Adrenal gland (tissue), 19 donors: ENCODE data around the gene GALNT9. TPM values are rescaled to one million over a fixed set of nuclear protein-coding genes. Genes with fewer than 3 reads are reported as not detected.
"Not testable (repeated sequence)": the region's sequence is repeated elsewhere in the genome, so short reads cannot be mapped to it uniquely, and the experiment has no call there.

Source experiments
- DNase-seq, 7 donors: peaks; one replicate each; pipeline ENCODE4 v3.0.0-alpha.2; 2019 to 2020
- H3K27ac ChIP-seq, 5 donors: fragments of 200-600 bp; sonication (generic) in 4 of 5; 1 replicate in 3 of 5; 2 replicates in 2 of 5; pipeline versions ENCODE4 v1.5.1 to v1.8.0; 2016 to 2020; ENCODE audit warnings: mild to moderate bottlenecking in 1 of 5
- H3K27me3 ChIP-seq: fragments of 200-600 bp; 2 replicates; pipeline ENCODE4 v1.8.0; 2021
- H3K36me3 ChIP-seq, 2 donors: fragments of 200-600 bp; replicated peaks in 1 of 2; 1 replicate in 1 of 2; 2 replicates in 1 of 2; pipeline versions ENCODE4 v1.5.1 to v1.8.0; 2018 to 2022
- H3K4me1 ChIP-seq, 2 donors: fragments of 200-600 bp; replicated peaks in 1 of 2; 1 replicate in 1 of 2; 2 replicates in 1 of 2; pipeline versions ENCODE4 v1.5.1 to v1.8.0; 2018 to 2021
- H3K4me3 ChIP-seq, 4 donors: fragments of 200-600 bp; sonication (generic) in 3 of 4; one replicate each; pipeline ENCODE4 v1.5.1; 2016 to 2018
- H3K9me3 ChIP-seq, 3 donors: fragments of 200-600 bp; sonication (generic) in 1 of 3; replicated peaks in 1 of 3; 1 replicate in 2 of 3; 2 replicates in 1 of 3; pipeline versions ENCODE4 v1.5.1 to v1.8.0; 2016 to 2021
- CTCF ChIP-seq, 6 experiments: fragments of 450-650 bp in 4 of 6; fragments of 200-600 bp in 2 of 6; sonication (generic) in 1 of 6; IDR thresholded peaks; 1 replicate in 5 of 6; 2 replicates in 1 of 6; pipeline versions ENCODE4 v1.5.1 to v1.8.0; 2016 to 2021; ENCODE audit warnings: antibody characterized with exemption in 6 of 6, mild to moderate bottlenecking in 2 of 6, moderate library complexity in 1 of 6
- POLR2A ChIP-seq, 2 donors: fragments of 450-650 bp; IDR thresholded peaks; one replicate each; pipeline ENCODE4 v1.6.1; 2017; ENCODE audit warnings: antibody characterized with exemption in 2 of 2, mild to moderate bottlenecking in 2 of 2, moderate library complexity in 1 of 2
- WGBS, 4 donors: extraction: QIAGEN DNeasy Blood & Tissue Kit in 2 of 4; methylation state at CpG; one replicate each; pipeline versions ENCODE4 v1.1.5 to v1.1.7; 2013 to 2017; 5-methylcytosine and 5-hydroxymethylcytosine counted together
- intact Hi-C, 2 donors: fragments of 100-400 bp; cut with DNase I; formaldehyde crosslinking; loops; one replicate each; pipeline versions ENCODE4 v1.14.1 to v1.15.0; 2022 to 2023
- long read RNA-seq, 10 donors: library from polyadenylated mRNA in 3 of 10; unstranded in 2 of 10; stranded (forward) in 1 of 10; transcript quantifications; one replicate each; pipeline ENCODE4 v2.0.0 and lab custom pipeline, GENCODE V29; 2021 to 2026
- polyA plus RNA-seq, 3 donors: library from polyadenylated mRNA; stranded (reverse); fragments of 200-250 nt in 2 of 3; fragments of 350-450 nt in 1 of 3; fragmentation: Illumina TruSeq in 1 of 3; extraction: RNeasy Lipid Tissue Mini Kit (QIAGEN cat#74804) in 1 of 3; gene quantifications; one replicate each; pipeline ENCODE4 v1.2.3, GENCODE V29; 2013 to 2014
- total RNA-seq, 9 donors: library from RNA; depleted of rRNA in 4 of 9; stranded (reverse); fragments of >200 nt in 4 of 9; fragments of 120-200 nt in 1 of 9; fragmentation: NEBNext Ultra II Directional in 1 of 9; extraction: Animal tissue kit (Norgen Biotek cat#: 25700) in 1 of 9; gene quantifications; one replicate each; pipeline versions ENCODE4 v1.1.0 to v1.2.4, GENCODE V29; 2013 to 2023
- donor health status: healthy with polysubstance abuse.
- donor health status: Bipolar disorder and iron deficiency.
- donor health status: DM: yes; HTN: yes; CAD: no.
- donor health status: DM: no; HTN: no; CAD: no.
- donor health status: DM: no; HTN: no; CAD: no.
- donor health status: DM: yes; HTN: yes; CAD: no.

GALNT9 gene
- total RNA-seq, result 1 to 10 TPM in 6 of 9 donors, under 1 TPM in 2, not detected in 1; 0.57 to 7.8 (median 1.5) TPM
- 1 to 10 TPM in 1 of 3 donors, under 1 TPM in 2; 0.44 to 2.5 (median 0.72) TPM for polyA plus RNA-seq
- long read RNA-seq, donor 1, partial matches to known transcripts, result 0 of 1 reads
- long read RNA-seq, donor 1, other reads (novel, unspliced or antisense), result 0 of 1 reads
- long read RNA-seq, donor 2, result 0 reads
- long read RNA-seq, donor 3, result 0 reads
- long read RNA-seq, donor 4, result 0 reads
- long read RNA-seq, donor 5, partial matches to known transcripts, result 0 of 2 reads
- long read RNA-seq, donor 5, other reads (novel, unspliced or antisense), result 1 of 2 reads
- long read RNA-seq, donor 6, result 0 reads
- long read RNA-seq, donor 7, result 0 reads
- long read RNA-seq, donor 8, partial matches to known transcripts, result 0 of 12 reads
- long read RNA-seq, donor 8, other reads (novel, unspliced or antisense), result 12 of 12 reads
- long read RNA-seq, donor 9, result 0 reads
- long read RNA-seq, donor 10, result 0 reads

GRCh38 chr12:132329036-132329719 is at the start of gene GALNT9:
GALNT9 (minus strand) TSS chr12:132329589; CDS start chr12:132329203, 386 bp downstream.
- intact Hi-C loops, result no loop called here
- 3 to 4% (median 4%) methylated on average over 13 to 83 of the region's 86 CpGs; no CpG with 5 or more reads in 1 of the 4 donors for WGBS, 4 donors
- peak within 1 kb of the TSS in 1 of 4 donors; percentile 27 for H3K4me3 ChIP-seq
- no peaks in the 10 kb centered on the region for H3K36me3 ChIP-seq
- peak within 1 kb of the TSS in 1 of 5 donors; percentile 92 for H3K27ac ChIP-seq
- H3K9me3 ChIP-seq, result no peaks in the 10 kb centered on the region
- peak in 2 of 7 donors; percentile 20 to 30 for DNase-seq
- TF ChIP-seq CTCF (IDR thresholded peaks at IDR 0.05) (no peak), POLR2A (IDR thresholded peaks at IDR 0.05) (no peak)
- H3K27me3 ChIP-seq, result peaks cover 42% of the 10 kb centered on the region
- H3K4me1 ChIP-seq, result peaks cover 9 to 17% of the 10 kb centered on the region in 2 donors

GRCh38 chr12:132379057-132379456 is 49.7 kb upstream of the GALNT9 start:
- H3K4me3 ChIP-seq, H3K4me1 ChIP-seq, H3K9me3 ChIP-seq, H3K27ac ChIP-seq, H3K36me3 ChIP-seq, intact Hi-C loops: not testable (repeated sequence)
- WGBS, 4 donors, result 60 to 83% (median 77%) methylated on average over 6 of the region's 6 CpGs
- peak in 1 of 7 donors; percentile 7 for DNase-seq
- H3K27me3 ChIP-seq, result peaks cover 48% of the 10 kb centered on the region

GRCh38 chr12:132377147-132377546 is 47.8 kb upstream of the GALNT9 start:
- no peak overlapping the region for H3K27ac ChIP-seq
- 26 to 47% (median 36%) methylated on average over 2 of the region's 2 CpGs for WGBS, 4 donors
- H3K4me3 ChIP-seq, result no peak overlapping the region
- H3K4me1 ChIP-seq, result no peaks in the 10 kb centered on the region
- H3K27me3 ChIP-seq, result peaks cover 61% of the 10 kb centered on the region
- DNase-seq, result no peak
- intact Hi-C loops, result no loop called here
- no peaks in the 10 kb centered on the region for H3K36me3 ChIP-seq
- H3K9me3 ChIP-seq, result no peaks in the 10 kb centered on the region
- TF ChIP-seq CTCF (IDR thresholded peaks at IDR 0.05), result no peak
- no peak for TF ChIP-seq POLR2A (IDR thresholded peaks at IDR 0.05)

GRCh38 chr12:132376464-132376830 is 47.1 kb upstream of the GALNT9 start:
- 40 to 58% (median 55%) methylated on average over 6 to 10 of the region's 10 CpGs for WGBS, 4 donors
- peaks cover 68% of the 10 kb centered on the region for H3K27me3 ChIP-seq

More at GRCh38 chr12:132376464-132376830, 47.1 kb upstream of the GALNT9 start:
- TF ChIP-seq POLR2A (IDR thresholded peaks at IDR 0.05) (no peak), CTCF (IDR thresholded peaks at IDR 0.05) (no peak)
- H3K27ac ChIP-seq, result no peak overlapping the region
- H3K4me1 ChIP-seq, result no peaks in the 10 kb centered on the region
- peak in 1 of 7 donors; percentile 3 for DNase-seq
- no peak overlapping the region for H3K4me3 ChIP-seq
- intact Hi-C loops, result no loop called here
- H3K36me3 ChIP-seq, result no peaks in the 10 kb centered on the region
- no peaks in the 10 kb centered on the region for H3K9me3 ChIP-seq
